HG03521 (cell line): ENCODE measurements around the gene MUC16.

ENCODE experiments used
- ATAC-seq: cut with Tn5 transposase; IDR thresholded peaks from one replicate; pipeline ENCODE4 v1.9.1; 2021; ENCODE audit warnings: mild to moderate bottlenecking, moderate library complexity; ENCODE audit not compliant: unreplicated experiment

MUC16 gene

GRCh38 chr19:9010693-9011092 is 484 bp upstream of the MUC16 start:
- no peak for ATAC-seq

DNA sequence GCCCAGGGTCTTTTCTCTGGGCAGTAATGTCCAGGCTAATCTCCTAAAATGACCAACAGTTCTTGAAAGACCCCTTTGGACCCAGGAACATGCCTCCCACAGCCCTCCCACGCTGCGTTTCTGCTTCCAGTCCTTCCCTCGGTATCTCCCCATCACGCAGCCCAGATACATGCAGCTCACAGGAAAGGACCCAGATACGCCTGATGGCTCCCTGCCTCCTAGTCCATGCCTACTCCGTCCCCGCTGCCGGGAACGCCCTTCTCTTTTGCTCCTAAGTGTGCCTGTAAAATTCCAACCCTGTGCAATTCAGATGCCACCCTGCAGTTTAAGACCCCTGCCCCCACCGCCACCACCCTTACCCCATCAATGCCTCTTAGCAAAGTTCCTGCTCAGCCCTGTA is 778 bp downstream of the MUC16 start:
- no peak for ATAC-seq

- ATAC-seq: no peak
Observed at GRCh38 chr19:9008667-9009066, 1.5 kb downstream of the MUC16 start.

DNA sequence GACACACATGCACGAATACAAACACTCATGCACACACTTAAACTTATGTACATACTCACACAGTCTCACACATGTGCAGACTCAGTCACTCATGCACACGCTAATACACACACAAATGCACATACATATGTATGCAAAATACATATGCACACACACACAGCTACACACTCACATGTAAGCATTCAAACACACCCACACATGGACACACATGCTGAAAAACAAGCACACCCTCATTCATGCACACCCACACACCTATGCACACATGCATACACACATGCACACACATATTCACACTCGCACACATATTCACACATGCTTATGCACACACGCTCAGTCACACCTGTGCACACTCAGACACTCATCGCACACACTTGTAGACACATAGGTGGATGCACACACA is 9.3 kb downstream of the MUC16 start:
- no peak for ATAC-seq

DNA sequence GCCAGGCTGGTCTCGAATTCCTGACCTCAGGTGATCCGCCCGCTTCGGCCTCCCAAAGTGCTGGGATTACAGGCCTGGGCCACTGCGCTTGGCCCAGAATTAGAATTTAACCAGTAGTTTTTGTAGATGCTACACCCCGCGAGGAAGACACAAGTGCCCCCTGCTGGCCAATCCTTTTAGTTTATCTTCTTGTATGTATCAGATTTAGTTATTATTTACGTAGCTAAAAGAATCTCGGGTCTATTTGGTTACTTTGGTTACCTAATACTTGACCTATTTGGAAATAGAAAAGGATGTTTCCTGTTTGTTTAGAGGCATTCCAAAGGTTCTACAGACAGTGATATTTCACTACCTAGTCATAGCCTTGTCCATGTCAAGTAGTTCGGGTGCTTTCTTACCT is 22.0 kb downstream of the MUC16 start:
- no peak for ATAC-seq

DNA sequence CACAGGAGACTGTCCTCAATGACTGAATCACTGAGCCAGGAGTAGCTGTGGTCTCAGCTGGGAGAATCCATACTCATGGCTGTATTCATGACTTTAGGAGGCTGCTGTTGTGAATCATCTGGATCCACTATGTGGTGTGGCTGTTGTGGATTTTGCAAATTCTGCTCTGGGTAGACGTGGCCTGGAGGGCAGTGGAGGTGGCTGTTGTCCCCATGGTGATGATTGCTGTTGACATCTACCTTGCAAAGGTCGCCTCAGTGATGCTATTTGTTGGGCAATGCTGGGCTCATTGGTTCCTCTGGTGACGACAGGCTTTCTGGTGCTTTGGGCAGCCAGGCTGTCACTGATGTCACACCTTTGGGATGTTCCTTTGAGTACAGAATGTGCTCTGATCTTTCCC is 23.9 kb downstream of the MUC16 start:
- ATAC-seq: no peak

DNA sequence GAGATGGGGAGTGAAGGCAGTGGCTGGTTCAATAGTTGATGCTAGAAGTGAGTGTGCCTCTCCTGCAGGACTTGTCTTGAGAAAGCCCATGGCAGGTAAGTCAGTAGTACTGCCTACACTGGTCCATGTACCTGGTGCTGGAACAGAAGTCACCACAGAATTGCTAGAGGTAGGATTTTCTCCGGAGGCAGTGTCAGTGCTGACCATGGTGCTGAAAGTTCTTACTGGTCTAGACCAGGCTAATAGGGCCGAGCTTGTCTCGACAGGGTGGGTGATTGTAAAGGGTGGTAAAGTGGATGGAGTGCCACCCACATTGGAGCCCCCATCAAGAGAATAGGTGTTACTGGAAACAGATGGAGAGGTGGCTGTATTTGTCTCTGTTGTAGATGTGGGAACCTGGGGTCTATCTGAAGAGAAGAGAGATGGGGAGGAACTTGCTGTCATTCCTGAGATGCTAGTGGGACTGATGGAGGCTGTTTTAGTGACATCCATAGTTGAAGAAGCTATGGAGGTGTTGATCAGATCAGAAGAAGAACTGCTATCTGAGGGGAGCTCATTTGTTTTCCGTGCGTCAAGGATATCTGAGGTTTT is 36.6 kb downstream of the MUC16 start:
- ATAC-seq: no peak

DNA sequence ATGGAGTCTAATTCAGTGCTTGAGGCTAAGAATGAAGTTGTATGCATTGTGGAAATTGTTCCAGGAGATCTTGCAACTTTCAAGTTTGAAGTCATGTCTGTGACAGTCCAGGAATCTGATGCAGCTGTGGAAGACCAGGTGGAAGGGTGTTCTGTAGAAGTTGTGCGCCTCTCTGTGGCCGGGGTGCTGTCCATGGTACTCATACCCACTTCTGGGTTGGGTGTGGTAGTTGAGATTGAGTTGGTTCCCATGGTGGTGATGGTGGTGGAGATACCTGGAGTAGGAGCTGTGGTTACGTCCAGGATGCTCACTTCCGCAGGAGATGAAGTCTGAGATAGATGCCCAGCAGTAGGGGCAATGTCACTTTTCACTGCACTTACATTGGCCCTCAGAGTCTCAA is 44.3 kb downstream of the MUC16 start:
- no peak for ATAC-seq
